Measurements from ENCODE around the gene DSC1. TPM values are rescaled to one million over a fixed set of nuclear protein-coding genes. Genes with fewer than 3 reads are reported as not detected.
"Not testable (repeated sequence)": the region's sequence is repeated elsewhere in the genome, so short reads cannot be mapped to it uniquely, and the experiment has no call there.

DSC1 gene
- total RNA-seq, 1 donor from 2014 or later: not detected

DNA sequence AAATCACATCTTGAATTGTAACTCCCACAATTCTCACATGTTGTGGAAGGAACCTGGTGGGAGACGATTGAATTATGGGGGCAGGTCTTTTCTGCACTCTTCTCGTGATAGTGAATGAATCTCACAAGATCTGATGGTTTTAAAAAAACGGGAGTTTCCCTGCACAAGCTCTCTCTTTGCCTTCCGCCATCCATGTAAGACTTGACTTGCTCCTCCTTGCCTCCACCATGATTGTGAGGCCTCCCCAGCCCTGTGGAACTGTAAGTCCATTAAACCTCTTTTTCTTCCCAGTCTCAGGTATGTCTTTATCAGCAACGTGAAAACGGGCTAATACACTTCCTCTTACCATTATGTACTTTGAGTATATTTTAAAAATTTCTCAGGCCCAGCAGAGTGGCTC is 14.7 kb upstream of the DSC1 start:
- intact Hi-C loops (cut with micrococcal nuclease): not testable (repeated sequence)

DNA sequence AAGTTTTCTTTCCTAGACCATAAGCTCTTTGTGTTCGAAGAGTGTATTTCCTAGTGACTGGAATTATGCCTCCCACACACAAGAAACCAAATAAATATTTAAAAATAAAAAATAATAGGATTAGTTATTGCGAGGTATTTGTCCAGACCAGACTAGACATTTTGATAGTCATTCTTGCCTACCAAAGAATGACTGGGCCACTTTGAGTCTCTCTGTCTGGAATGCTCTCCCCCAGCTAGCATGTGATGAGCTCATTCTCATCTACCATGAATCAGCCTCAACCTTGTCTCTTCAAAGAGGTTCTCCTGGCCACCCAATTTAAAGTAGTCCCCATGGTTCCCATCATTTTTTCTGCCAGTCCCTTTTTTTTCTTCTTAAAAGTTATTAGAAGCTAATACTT is 13.9 kb upstream of the DSC1 start:
- intact Hi-C loops (cut with micrococcal nuclease): no loop called here

DNA sequence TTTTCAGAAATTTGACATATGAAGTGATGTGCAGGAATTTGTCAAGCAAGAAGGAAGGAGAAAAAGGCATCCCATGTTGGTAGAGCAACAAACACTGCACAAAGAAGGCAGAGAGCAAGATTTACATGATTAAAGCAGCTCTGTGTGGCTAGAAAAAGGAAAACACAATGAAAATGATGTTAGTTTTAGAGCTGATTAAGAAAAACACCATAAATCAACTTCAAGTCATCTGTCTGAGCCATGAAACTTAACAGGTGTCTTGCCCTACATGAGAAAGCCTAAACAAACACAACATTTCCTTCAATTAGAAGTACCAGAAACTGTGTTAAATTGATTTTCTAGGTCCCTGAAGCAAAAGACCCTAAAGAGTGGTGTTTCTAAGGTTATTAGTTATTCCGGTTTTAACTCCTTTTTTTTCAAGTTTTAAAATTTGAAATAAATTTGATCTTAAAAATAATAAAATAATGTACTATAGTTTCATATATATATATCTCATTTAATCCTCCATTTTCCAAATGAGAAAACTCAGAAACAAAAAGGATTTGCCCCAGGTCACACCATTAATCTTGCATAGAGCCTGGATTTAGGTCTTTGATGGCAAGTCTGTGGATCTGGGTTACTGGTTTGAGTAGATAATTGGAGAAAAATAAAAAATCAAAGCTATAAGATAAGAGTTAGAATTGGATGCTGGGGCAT is 8.6 kb upstream of the DSC1 start:
- intact Hi-C loops (cut with micrococcal nuclease): no loop called here

DNA sequence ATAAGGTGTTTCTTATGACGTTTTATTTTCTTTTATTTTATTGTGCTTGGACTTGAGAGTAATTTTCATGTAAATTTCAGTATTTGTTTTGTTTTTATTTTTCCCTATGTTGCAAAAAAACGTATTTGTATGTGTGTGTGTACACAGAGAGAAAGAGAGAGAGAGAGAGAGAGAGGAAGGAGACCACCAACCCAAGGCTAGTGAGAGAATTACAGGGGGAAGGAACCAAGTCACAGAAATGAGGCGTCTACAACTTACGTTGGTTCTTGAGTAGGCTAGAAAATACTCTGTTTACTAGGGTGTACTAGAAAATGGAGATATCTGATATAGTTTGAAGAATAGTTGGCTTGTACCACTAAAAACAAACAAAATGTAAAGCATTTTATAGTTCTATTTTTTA is 7.7 kb upstream of the DSC1 start:
- intact Hi-C loops (cut with micrococcal nuclease): no loop called here

DNA sequence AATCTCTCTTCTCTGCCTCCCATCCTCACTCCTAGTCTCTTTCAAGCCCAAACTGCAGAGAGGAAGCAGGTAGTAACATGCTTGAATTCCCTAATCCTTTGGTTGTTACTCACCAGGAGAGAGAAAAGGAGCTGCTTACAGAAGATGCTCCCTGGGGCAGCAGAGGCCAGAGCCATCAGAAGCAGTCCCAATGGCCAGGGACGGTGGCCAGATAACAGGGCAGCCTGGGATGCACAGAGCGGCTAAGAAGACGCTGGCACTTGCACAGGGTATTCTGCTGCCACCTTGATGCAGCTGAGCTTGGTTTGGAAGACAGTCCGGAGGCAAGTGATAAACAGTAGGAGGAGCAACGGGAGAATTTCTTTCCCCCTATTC is 250 bp downstream of the DSC1 start:
- intact Hi-C loops (cut with micrococcal nuclease): loop anchor here (10.0 kb wide), 1 partner anchor 142 kb away; no protein-coding TSS in a partner anchor

DNA sequence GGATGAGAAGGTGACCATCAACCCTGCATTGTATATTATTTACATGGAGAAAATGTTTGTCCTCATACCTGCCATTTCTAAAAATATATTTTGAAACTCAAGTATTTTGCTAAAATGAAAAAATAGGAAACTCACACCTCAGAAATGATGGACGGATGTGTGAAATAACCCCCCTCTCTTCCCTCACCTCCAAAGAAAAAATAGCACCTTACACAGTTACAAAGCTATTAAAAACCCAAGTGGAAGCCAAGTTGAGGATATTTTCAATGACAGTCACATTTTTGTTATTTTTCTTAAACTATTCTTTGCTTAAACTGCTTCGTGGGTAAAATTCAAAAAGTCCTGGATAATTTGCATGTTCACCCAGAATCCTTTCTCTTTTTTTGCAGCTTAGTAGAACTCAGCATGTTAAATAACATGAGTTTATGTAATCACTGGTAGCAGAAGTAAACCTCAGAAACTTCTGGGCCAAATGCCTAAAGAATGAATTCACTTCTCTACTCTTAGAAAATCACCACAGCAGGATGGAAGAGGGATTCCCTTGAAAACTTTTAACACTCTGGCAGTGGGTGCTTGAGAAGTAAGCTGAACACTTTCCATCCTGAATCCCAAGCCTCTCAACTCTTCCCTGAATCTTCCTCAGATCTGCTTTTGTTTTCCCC is 768 bp downstream of the DSC1 start:
- intact Hi-C loops (cut with micrococcal nuclease): loop anchor here (10.0 kb wide), 1 partner anchor 143 kb away; no protein-coding TSS in a partner anchor

DNA sequence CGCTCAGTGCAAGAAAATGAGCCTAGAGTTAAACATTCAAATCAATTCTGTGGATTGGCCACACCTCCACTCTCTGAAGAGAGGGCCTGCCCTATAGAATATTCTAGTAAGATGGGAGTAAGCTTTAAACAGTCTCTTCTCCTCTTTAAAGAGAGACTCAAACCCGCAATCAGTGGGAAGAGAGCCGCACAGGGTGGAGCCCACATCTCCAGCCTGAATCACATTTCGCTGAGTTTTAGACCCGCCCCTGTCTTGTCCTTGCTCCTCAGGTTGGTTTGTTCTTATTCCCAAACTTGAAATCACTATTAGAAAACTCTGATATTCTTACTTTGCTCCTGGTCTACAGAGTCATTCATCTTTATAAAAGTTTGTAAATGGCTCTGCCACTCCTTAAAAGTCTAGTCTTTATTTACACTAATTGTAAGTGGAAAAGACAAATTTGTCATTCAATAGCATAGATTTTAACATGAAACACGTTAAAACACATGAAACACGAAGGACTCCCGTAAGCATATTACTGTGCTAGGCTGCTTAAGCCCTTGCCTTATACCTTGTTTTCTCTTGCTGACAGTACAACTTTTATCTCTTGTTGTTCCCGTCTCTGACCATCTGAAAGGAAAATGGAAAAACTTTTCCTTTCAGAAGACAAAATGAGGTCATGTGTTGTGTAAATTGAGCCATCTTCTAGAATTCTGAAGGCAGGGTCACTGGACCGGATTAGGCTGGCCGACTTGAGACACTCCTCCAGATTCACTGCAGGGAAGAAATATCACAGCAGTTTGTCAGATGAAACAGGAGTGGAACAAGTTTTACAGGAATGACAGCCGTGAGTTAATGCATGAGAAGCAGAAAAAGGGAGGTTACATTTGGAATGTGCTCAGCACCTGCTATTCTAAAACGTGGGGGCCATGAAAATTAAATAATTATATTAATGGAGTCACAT is 5.6 kb downstream of the DSC1 start:
- intact Hi-C loops (cut with micrococcal nuclease): no loop called here

DNA sequence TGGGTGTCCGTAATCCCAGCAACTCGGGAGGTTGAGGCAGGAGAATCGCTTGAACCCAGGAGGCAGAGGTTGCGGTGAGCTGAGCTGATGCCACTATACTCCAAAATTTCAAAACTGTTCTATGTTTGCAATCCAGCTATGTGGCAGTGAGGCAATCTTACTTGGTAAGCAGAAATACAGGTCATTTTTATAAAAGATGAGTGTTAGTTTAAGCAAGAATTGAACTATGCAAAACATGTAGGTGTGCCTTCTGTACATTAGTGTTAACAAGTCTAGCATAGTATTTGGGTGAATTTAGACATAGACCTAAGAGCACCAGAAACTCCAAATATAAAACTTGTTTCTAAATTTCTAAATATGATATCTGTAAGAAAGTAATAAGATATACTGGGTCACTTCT is 7.2 kb downstream of the DSC1 start:
- intact Hi-C loops (cut with micrococcal nuclease): no loop called here

DNA sequence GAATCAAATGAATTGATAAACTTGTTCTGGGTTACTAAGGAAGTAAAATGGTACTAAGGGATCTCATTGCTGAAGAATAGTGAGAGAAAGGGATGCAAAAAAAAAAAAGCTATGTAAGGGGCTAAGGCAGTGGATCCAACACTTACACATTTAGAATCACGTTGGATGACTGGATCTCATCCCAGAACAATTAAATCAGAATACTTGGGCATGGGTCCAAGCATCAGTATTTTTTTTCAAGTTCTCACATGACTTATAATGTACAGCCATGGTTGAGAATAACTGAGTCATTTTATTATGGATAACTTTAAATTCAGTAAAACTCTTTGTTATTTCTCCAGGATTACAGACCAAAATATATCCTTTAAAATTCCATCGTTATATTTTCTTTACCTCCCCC is 8.5 kb downstream of the DSC1 start:
- intact Hi-C loops (cut with micrococcal nuclease): no loop called here

DNA sequence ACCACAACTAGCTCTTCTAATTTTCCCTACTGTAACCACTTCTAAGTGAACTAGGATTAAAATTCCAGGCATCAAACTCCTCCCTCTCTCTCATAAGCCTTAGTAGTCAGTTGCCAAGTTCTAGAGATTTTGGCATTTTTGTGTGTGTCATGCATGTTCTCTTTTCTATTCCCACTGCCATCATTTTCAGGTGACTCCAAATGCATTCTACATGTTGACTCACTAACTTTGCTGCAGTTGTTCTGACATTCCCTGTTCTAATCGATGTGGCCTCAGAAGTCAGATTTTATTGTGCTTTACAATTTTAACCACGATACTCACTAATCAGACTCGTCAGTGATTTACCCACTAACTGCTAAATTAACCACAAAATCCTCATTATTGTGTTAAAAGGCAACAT is 13.3 kb downstream of the DSC1 start:
- intact Hi-C loops (cut with micrococcal nuclease): no loop called here

DNA sequence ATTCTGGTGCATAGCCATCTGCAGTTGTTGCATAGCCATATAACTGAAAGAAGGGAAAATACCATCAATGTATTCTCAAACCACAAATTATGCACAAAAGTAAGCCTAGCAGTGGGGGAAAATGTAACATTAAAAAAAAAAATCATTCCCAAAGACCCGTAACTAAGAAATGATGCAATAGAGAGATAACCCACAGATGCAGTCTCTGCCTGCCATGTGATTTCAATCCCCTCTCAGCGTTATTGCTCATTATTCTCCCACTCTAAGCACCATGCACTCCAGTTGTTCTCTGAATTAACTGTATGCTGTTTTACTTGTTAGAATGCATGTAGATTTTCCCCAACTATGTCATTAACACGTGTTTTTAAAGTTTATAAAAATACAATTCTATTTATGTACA is 14.1 kb downstream of the DSC1 start:
- intact Hi-C loops (cut with micrococcal nuclease): no loop called here

DNA sequence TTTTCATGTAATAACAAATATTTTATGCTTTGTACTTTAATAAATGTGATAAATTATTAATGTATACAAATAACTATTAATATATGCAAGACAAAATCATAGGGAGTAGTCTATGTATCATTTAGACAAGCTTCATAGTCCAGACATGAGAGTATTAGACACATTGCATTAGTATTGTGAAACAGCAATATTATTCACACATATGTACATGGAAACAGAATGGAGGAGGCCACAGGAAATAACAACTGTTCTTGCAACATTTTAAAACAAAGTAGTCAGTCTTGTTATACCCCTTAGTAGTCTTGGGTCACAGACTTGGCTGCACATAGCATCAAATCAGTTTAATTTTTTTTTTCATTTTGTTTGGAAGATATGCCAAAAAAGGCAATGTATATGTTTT is 15.8 kb downstream of the DSC1 start:
- intact Hi-C loops (cut with micrococcal nuclease): no loop called here

DNA sequence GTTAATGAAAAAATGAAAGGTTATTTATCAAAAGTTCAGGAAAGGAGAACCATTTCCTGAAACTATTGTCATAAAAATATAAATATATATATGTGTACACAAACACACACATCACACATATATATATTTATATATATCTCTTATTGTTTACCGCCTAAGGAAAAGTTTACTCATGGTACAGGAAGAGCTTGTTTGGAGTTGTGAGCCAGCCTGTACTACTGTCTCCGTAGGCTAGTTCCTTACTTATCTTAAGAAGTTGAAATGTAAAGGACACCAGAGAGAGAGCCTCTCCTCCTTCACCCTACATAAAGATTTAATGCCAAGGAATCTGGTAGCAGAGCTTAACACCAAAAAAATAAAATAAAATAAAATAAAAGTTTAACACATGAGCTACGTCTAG is 19.6 kb downstream of the DSC1 start:
- intact Hi-C loops (cut with micrococcal nuclease): no loop called here

DNA sequence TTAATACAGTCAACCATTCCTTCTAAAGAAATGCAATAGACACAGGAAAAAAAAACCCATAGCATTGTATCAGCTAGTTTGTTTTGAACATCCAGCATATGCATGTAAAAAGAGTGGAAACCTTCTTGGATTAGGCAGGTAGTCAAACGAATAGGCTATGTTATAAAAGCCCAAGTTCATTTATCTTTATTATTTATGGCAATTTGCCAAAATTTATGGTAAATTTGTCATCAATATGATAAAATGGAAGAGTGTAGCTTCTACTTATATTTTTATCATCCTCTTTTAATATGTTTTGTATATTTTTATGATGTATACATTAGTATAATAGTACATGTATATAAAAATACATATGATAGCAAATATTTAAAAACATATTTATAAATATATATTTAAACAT is 23.9 kb downstream of the DSC1 start:
- intact Hi-C loops (cut with micrococcal nuclease): no loop called here

DNA sequence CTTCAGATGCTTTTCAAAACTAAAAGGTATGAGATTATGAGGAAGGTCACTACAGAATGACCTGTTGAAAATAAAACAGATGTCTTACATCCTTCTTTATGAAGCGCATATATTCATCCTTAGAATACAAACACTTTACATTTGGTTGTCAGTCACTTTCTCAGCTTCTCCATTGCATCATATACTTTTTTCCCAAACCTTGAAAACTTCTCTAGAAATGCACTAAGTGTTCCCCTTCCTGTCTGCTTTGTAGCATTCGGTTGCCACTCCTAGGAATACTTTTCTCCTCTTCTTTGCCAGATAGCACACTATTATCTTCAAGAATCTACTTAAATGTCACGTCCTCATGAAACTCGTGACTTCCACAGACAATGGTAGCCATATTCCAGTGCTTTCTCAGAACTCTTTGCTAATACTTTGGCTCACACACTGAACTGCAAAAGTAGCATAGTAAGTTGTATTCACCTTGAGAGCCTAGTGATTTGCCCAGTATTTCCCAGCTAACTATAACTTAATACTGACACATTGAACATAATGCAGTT is 27.6 kb downstream of the DSC1 start:
- intact Hi-C loops (cut with micrococcal nuclease): no loop called here

DNA sequence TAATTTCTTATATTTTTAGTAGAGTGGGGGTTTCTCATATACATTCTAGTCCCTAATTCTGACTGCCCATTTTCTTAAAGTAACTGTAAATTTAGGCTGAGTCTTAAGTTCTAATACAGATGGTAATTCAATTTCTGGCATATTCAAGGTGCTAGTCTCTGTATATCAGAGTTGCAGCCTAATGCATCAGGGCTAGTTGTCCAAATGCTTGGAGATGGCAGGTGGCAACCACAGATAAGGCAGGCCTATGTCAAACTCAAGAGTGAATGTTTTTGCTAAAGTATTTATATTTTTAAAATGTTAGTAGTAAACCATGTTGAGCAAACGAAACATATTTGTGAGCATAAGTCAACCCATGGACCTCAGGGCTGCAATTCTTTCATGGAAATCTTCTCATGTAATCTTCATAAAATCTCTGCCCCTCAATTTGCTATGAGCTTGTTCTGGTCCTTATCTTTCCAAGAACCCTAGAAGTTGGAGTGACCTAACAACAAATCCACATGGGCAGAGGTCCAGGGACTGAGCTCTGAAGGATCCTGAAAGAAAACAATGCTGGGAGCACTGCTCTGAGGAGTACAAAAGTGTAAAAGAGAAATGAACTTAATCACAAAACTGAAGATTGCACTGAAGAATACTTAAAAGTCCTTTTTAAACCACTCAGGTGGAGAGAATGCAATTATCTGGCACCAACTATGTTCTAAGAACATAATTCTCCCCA is 33.1 kb downstream of the DSC1 start:
- intact Hi-C loops (cut with micrococcal nuclease): no loop called here

DNA sequence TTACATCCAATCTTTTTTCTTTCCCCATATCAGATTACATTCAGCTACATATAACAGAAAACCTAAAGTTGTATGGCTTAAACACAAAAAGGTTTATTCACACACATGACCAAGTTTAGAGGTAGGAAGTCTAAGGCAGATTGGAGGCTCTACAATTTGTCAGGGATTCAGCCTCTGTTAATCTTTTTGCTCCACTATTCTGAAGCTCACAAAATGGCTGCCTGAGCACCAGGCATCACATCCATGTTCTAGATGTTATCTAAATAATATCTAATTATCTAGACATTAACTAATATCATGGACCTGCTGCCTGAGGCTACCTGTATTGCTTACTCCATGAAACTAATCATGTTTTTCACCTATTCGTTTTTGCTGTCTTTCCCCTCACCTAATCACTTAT is 36.8 kb downstream of the DSC1 start:
- intact Hi-C loops (cut with micrococcal nuclease): no loop called here

DNA sequence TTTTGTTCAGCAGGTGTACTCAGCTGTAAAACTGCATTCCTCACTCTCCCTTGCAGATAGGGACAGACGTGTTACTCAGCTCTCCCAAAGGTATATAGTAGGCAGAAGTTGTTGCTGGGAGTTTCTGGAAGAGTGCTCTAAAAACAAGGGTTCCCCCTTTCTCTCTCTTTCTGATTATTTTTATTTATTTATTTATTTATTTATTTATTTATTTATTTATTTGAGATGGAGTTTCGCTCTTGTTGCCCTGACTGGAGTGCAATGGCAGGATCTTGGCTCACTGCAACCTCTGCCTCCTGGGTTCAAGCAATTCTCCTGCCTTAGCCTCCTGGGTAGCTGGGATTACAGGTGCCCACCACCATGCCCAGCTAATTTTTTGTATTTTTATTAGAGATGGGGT is 39.5 kb downstream of the DSC1 start:
- intact Hi-C loops (cut with micrococcal nuclease): not testable (repeated sequence)

DNA sequence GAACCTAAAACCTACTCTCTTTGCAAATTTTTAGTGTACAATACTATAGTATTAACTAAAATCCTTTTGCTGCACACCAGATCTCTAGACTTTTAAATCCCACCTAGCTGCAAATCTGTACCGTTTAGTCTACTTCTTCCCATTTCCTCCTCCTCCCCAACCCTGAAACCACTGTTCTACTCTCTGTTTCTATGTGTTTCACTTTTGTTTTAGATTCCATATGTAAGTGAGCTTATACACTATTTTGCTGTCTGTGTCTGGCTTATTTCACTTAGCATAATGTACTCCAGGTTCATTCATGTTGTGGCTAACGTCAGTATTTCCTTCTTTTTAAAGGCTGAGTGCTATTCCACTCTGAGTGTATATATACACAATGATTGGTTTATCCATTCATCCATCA is 42.1 kb downstream of the DSC1 start:
- intact Hi-C loops (cut with micrococcal nuclease): no loop called here

DNA sequence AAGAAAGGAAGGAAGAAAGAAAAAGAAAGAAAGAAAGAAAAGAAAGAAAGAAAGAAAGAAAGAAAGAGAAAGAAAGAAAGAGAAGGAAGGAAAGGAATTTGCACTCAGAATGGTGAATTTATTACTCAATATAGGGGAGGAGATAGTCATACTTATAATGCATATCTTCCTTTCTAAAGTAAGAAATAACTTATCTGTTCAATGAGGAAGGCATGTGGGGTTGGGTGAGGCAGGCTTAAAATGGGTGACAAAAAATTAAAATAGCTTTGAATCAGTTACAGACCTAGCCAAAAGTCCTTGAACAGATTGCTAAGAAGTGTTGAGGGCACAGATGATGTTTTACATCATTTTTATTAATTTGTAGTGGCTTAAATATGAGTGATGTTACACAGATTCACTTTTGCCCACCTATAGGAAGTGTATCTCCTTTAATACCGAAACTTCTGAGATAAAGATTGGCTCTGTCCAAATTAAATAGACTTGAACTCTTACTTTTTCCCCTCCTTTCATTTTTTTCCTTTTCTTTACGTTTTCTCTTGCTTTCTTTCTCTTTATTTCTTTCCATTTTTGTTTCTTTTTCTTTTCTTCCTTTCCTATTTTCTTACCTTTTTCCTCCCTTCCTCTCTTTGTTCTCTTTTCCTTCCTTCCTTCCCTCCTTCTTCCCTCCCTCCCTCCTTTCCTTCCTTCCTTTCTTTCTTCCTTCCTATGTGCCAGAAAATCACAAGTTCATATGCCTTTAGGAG is 45.6 kb downstream of the DSC1 start:
- intact Hi-C loops (cut with micrococcal nuclease): no loop called here

DNA sequence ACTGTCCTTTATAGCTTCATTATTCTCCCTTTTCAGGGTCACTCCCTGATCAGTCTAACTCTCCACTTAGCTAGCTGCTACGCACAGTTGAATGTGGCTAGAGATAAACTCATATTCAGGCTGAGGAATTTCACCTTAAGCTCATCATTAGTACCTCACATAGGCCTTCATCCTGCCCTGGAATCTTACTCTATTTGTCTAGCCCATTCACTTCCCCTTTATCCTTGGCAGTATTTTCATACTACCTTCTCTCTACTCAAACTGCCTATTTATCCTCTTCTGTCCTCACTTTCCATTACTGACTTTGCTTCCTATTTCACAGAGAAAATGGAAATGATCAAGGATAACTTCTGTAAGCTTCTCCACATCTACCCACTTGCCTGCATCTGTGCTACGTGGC is 49.9 kb downstream of the DSC1 start:
- intact Hi-C loops (cut with micrococcal nuclease): no loop called here

All from T-helper 1 cell treated with Interleukin-12 subunit alpha and Interleukin-12 subunit beta and Interleukin-4 antibody, amounts not matched to agents 30 ng/mL and 1 ng/mL, for 36 hours (primary cell).